NCI-H446 treated with DMSO at 0.1 percent for 48 hours (cell line): ENCODE data around the gene MTHFD2.

Source experiments
- DNase-seq: peaks from one replicate; lab custom pipeline; 2025; lab: John Stamatoyannopoulos, UW

Gene MTHFD2

GRCh38 chr2:74267068-74267467 lies 68.7 kb downstream of the MTHFD2 start:
- no peak for DNase-seq
